ENCODE results near the gene RNF157. TPM values are rescaled to one million over a fixed set of nuclear protein-coding genes. Genes with fewer than 3 reads are reported as not detected.

Gene RNF157
- total and polyA plus RNA-seq, 2 of the 13 experiments (the other 11 are each of a cell fraction or from before 2014, with no cell fraction given) = 0.44 to 1.5 TPM

- TF ChIP-seq ZSCAN31 (CRISPR knock-in tag; IDR thresholded peaks at IDR 0.05; ENCODE audit: low read depth) (no peak), BCL3 (CRISPR knock-in tag; IDR thresholded peaks at IDR 0.05) (no peak), ZNF569 (CRISPR knock-in tag; IDR thresholded peaks at IDR 0.05; ENCODE audit: borderline replicate concordance) (no peak), PRDM15 (CRISPR knock-in tag; IDR thresholded peaks at IDR 0.05) (no peak), ATF6 (CRISPR knock-in tag; conservative IDR thresholded peaks at IDR 0.05) (no peak), ZIK1 (CRISPR knock-in tag; IDR thresholded peaks at IDR 0.05; ENCODE audit: borderline replicate concordance, low read depth) (no peak), ZNF143 (CRISPR knock-in tag; IDR thresholded peaks at IDR 0.05) (no peak), THAP7 (CRISPR knock-in tag; IDR thresholded peaks at IDR 0.05) (peak; percentile 55; the same call in 1 of the 2 replicates), KMT2B (CRISPR knock-in tag; IDR thresholded peaks at IDR 0.05) (peak; percentile 10; the same call in 1 of the 2 replicates), KDM2A (CRISPR knock-in tag; IDR thresholded peaks at IDR 0.05; ENCODE audit: borderline replicate concordance, low read depth) (peak; percentile 3; the same call in 1 of the 2 replicates), DNMT3B (CRISPR knock-in tag; conservative IDR thresholded peaks at IDR 0.05) (no peak), ZNF251 (CRISPR knock-in tag; IDR thresholded peaks at IDR 0.05) (no peak), ZNF274 (CRISPR knock-in tag; IDR thresholded peaks at IDR 0.05) (no peak), ZNF234 (CRISPR knock-in tag; conservative IDR thresholded peaks at IDR 0.05) (no peak), MATR3 (CRISPR knock-in tag; IDR thresholded peaks at IDR 0.05) (no peak), ZNF556 (CRISPR knock-in tag; IDR thresholded peaks at IDR 0.05; ENCODE audit: borderline replicate concordance) (no peak), ZNF18 (CRISPR knock-in tag; IDR thresholded peaks at IDR 0.05; ENCODE audit: insufficient replicate concordance) (peak; percentile 8), HBP1 (CRISPR knock-in tag; IDR thresholded peaks at IDR 0.05; ENCODE audit: low read depth) (0 out of 2 replicates have a peak, but pooled peaks have one; percentile 42)
Measured at GRCh38 chr17:76266244-76266938, 26.1 kb upstream of the RNF157 start (continued).
